T-cell (primary cell): Measurements from ENCODE around the gene MYOM3. TPM values are rescaled to one million over a fixed set of nuclear protein-coding genes. Genes with fewer than 3 reads are reported as not detected.
"Not testable (repeated sequence)": the region's sequence is repeated elsewhere in the genome, so short reads cannot be mapped to it uniquely, and the experiment has no call there.

Experiments
- ATAC-seq, 4 experiments: fragments of 200-7000 bp in 3 of 4; fragments of 150-1000 bp in 1 of 4; cut with Tn5 transposase; replicated peaks in 1 of 4; 1 replicate in 3 of 4; 2 replicates in 1 of 4; pipeline ENCODE4 v1.10.0; 2021; ENCODE audit warnings: moderate library complexity in 3 of 4, mild to moderate bottlenecking in 2 of 4, moderate number of reproducible peaks in 1 of 4
- CTCF ChIA-PET, 2 donors: fragments of 300-600 bp; sonication (Branson Sonifier 250); formaldehyde crosslinking; loops; one replicate each; lab custom pipeline; 2022; ENCODE audit warnings: antibody characterized with exemption in 2 of 2; lab: Charles Lee
- POLR2A ChIA-PET, 2 donors: fragments of 300-600 bp; sonication (Branson Sonifier 250); formaldehyde crosslinking; loops; one replicate each; lab custom pipeline; 2022; ENCODE audit warnings: antibody characterized with exemption in 2 of 2; lab: Charles Lee
- DNase-seq, 35 experiments: peaks; one replicate each; pipeline versions ENCODE4 v3.0.0 to v3.0.0-alpha.2; 2013 to 2023
- H3K27ac ChIP-seq: one replicate; pipeline ENCODE4 v1.5.1; 2013; ENCODE audit warnings: low read length
- H3K27me3 ChIP-seq, 2 experiments: replicated peaks in 1 of 2; 1 replicate in 1 of 2; 2 replicates in 1 of 2; pipeline versions ENCODE4 v1.6.1 to v1.7.0; 2013; ENCODE audit warnings: low read length in 1 of 2, mixed read lengths in 1 of 2; ENCODE audit not compliant: control insufficient read depth in 2 of 2, insufficient read depth in 2 of 2; ENCODE audit errors: extremely low read depth in 1 of 2
- H3K36me3 ChIP-seq, 2 donors: 1 replicate in 1 of 2; 2 replicates in 1 of 2; pipeline versions ENCODE4 v1.6.1 to v1.7.0; 2013; ENCODE audit warnings: low read length in 1 of 2; ENCODE audit not compliant: control insufficient read depth in 2 of 2, insufficient read depth in 1 of 2; ENCODE audit errors: extremely low read depth in 1 of 2
- H3K4me1 ChIP-seq, 2 experiments: 1 replicate in 1 of 2; 2 replicates in 1 of 2; pipeline versions ENCODE4 v1.6.1 to v1.7.0; 2013; ENCODE audit warnings: low read length in 2 of 2, mixed read lengths in 1 of 2; ENCODE audit not compliant: insufficient read depth in 2 of 2, control insufficient read depth in 1 of 2; ENCODE audit errors: extremely low read depth in 1 of 2
- H3K4me3 ChIP-seq, 2 donors: 1 replicate in 1 of 2; 2 replicates in 1 of 2; pipeline versions ENCODE4 v1.5.1 to v1.7.0; 2013; ENCODE audit warnings: mild to moderate bottlenecking in 2 of 2, low read length in 1 of 2, moderate library complexity in 1 of 2; ENCODE audit not compliant: control insufficient read depth in 1 of 2; ENCODE audit errors: extremely low read depth in 1 of 2
- H3K9me3 ChIP-seq: 2 replicates; pipeline ENCODE4 v1.7.0; 2013
- H3K27ac Mint-ChIP-seq, 2 donors: one replicate each; pipeline ENCODE4 v1.8.0; 2020 to 2021; ENCODE audit warnings: mild to moderate bottlenecking in 2 of 2, mixed read lengths in 2 of 2
- H3K27me3 Mint-ChIP-seq, 2 donors: one replicate each; pipeline ENCODE4 v1.8.0; 2021 to 2022; ENCODE audit warnings: mixed read lengths in 2 of 2
- H3K36me3 Mint-ChIP-seq: one replicate; pipeline ENCODE4 v1.8.0; 2021; ENCODE audit warnings: mixed read lengths
- H3K4me1 Mint-ChIP-seq, 3 donors: one replicate each; pipeline ENCODE4 v1.8.0; 2020 to 2022; ENCODE audit warnings: mixed read lengths in 3 of 3, mild to moderate bottlenecking in 1 of 3
- H3K4me3 Mint-ChIP-seq, 3 donors: one replicate each; pipeline ENCODE4 v1.8.0; 2020 to 2022; ENCODE audit warnings: mild to moderate bottlenecking in 3 of 3, mixed read lengths in 3 of 3, moderate library complexity in 3 of 3
- H3K9me3 Mint-ChIP-seq, 3 donors: one replicate each; pipeline ENCODE4 v1.8.0; 2020 to 2022; ENCODE audit warnings: mixed read lengths in 3 of 3
- WGBS: methylation state at CpG from one replicate; pipeline ENCODE4 v1.1.5; 2013; ENCODE audit warnings: missing lambda C conversion rate; ENCODE audit not compliant: insufficient coverage; 5-methylcytosine and 5-hydroxymethylcytosine counted together
- total RNA-seq, 35 experiments: library from RNA in 6 of 35; stranded (reverse) in 6 of 35; fragments of 120-200 nt in 1 of 35; gene quantifications; one replicate each; pipeline versions ENCODE4 v1.2.1 to v1.2.4 and lab custom pipeline; 2013 to 2026

Gene MYOM3
- total RNA-seq, 5 donors from 2014 or later (not counting 1 experiment from before 2014, with no cell fraction given), result not detected

GRCh38 chr1:24036088-24036487 is 75.8 kb downstream of the MYOM3 start:
- Mint-ChIP-seq H3K4me1 (no peaks in the 10 kb centered on the region), H3K27ac (no peak overlapping the region), H3K27me3 (peaks cover 0 to 4% of the 10 kb centered on the region in 2 donors), H3K36me3 (no peaks in the 10 kb centered on the region), H3K9me3 (no peaks in the 10 kb centered on the region), H3K4me3 (no peak overlapping the region)
- no peak overlapping the region for H3K27ac ChIP-seq
- DNase-seq (no peak), ATAC-seq (no peak)
- no peak overlapping the region for H3K4me3 ChIP-seq
- CTCF ChIA-PET, result no interaction called here
- H3K4me1 ChIP-seq, result no peaks in the 10 kb centered on the region
- no peaks in the 10 kb centered on the region for H3K9me3 ChIP-seq
- POLR2A ChIA-PET, result no interaction called here
- H3K27me3 ChIP-seq, result peaks cover 0 to 4% of the 10 kb centered on the region in 2 experiments
- 100% methylated on average over 2 of the region's 5 CpGs for WGBS
- no peaks in the 10 kb centered on the region for H3K36me3 ChIP-seq

- Histone ChIP-seq H3K9me3 (no peaks in the 10 kb centered on the region), H3K27ac (no peak overlapping the region), H3K27me3 (no peaks in the 10 kb centered on the region), H3K4me1 (no peaks in the 10 kb centered on the region), H3K4me3 (no peak overlapping the region), H3K36me3 (no peaks in the 10 kb centered on the region)
- no peaks in the 10 kb centered on the region for H3K36me3 Mint-ChIP-seq
- ATAC-seq (no peak), DNase-seq (no peak)
- peaks cover 0 to under 1% (median 0%) of the 10 kb centered on the region in 3 donors for H3K4me1 Mint-ChIP-seq
- H3K27ac Mint-ChIP-seq, result no peak overlapping the region
- 70% methylated on average over 2 of the region's 5 CpGs for WGBS
- no peaks in the 10 kb centered on the region for H3K27me3 Mint-ChIP-seq
- no peak overlapping the region for H3K4me3 Mint-ChIP-seq
- H3K9me3 Mint-ChIP-seq, result no peaks in the 10 kb centered on the region
- POLR2A ChIA-PET, result no interaction called here
- CTCF ChIA-PET, result no interaction called here
These were observed 79.0 kb downstream of the MYOM3 start for GRCh38 chr1:24032981-24033380.

- ChIA-PET CTCF (interaction anchor here in 1 of 2 donors (0.6 kb wide), 1 partner anchor 79 kb away, joined by 3 read pairs; no protein-coding TSS in a partner anchor), POLR2A (interaction anchor here in 1 of 2 donors (0.6 kb wide), 1 partner anchor 725 kb away, joined by 6 read pairs; no protein-coding TSS in a partner anchor)
- not testable (repeated sequence) for DNase-seq, H3K36me3 ChIP-seq, H3K27me3 Mint-ChIP-seq, H3K27ac Mint-ChIP-seq, H3K4me3 ChIP-seq, H3K4me3 Mint-ChIP-seq, H3K9me3 Mint-ChIP-seq, H3K4me1 ChIP-seq, H3K9me3 ChIP-seq, ATAC-seq, H3K36me3 Mint-ChIP-seq, H3K4me1 Mint-ChIP-seq, H3K27ac ChIP-seq, H3K27me3 ChIP-seq
- no CpG with 5 or more reads among the region's 7 CpGs for WGBS
These were observed 80.9 kb downstream of the MYOM3 start for GRCh38 chr1:24030976-24031516.

GRCh38 chr1:24027838-24028468 is 84.0 kb downstream of the MYOM3 start:
- Mint-ChIP-seq H3K4me3 (no peak overlapping the region), H3K36me3 (no peaks in the 10 kb centered on the region), H3K9me3 (no peaks in the 10 kb centered on the region), H3K27me3 (no peaks in the 10 kb centered on the region), H3K4me1 (peaks cover 0 to 2% (median 0%) of the 10 kb centered on the region in 3 donors), H3K27ac (no peak overlapping the region)
- Histone ChIP-seq H3K9me3 (no peaks in the 10 kb centered on the region), H3K36me3 (no peaks in the 10 kb centered on the region), H3K4me1 (no peaks in the 10 kb centered on the region), H3K27me3 (no peaks in the 10 kb centered on the region), H3K27ac (no peak overlapping the region), H3K4me3 (no peak overlapping the region)
- CTCF ChIA-PET, result interaction anchor here in 1 of 2 donors (0.6 to 1.5 kb wide), 3 partner anchors 17 to 218 kb away, joined by 3 to 6 read pairs (median 5); partner anchors contain the start of gene PNRC2
- ATAC-seq (peak in 2 of 4 experiments; percentile 26 to 50), DNase-seq (peak in 1 of 35 experiments; percentile 47)
- POLR2A ChIA-PET, result no interaction called here
- WGBS, result no CpG with 5 or more reads among the region's 4 CpGs

- Mint-ChIP-seq H3K27ac (no peak overlapping the region), H3K4me1 (no peaks in the 10 kb centered on the region), H3K27me3 (no peaks in the 10 kb centered on the region), H3K9me3 (no peaks in the 10 kb centered on the region), H3K36me3 (no peaks in the 10 kb centered on the region), H3K4me3 (no peak overlapping the region)
- no peaks in the 10 kb centered on the region for H3K4me1 ChIP-seq
- POLR2A ChIA-PET, result no interaction called here
- ATAC-seq (no peak), DNase-seq (no peak)
- 70% methylated on average over 3 of the region's 4 CpGs for WGBS
- no peaks in the 10 kb centered on the region for H3K36me3 ChIP-seq
- CTCF ChIA-PET, result no interaction called here
- H3K27ac ChIP-seq, result no peak overlapping the region
- H3K27me3 ChIP-seq, result peaks cover 0 to 9% of the 10 kb centered on the region in 2 experiments
- H3K4me3 ChIP-seq, result no peak overlapping the region
- no peaks in the 10 kb centered on the region for H3K9me3 ChIP-seq
These were observed 89.2 kb downstream of the MYOM3 start for GRCh38 chr1:24022581-24023361.

GRCh38 chr1:24021403-24022266 is 90.3 kb downstream of the MYOM3 start:
- Mint-ChIP-seq H3K27me3 (peaks cover 0 to 2% of the 10 kb centered on the region in 2 donors), H3K36me3 (no peaks in the 10 kb centered on the region), H3K4me1 (no peaks in the 10 kb centered on the region), H3K4me3 (no peak overlapping the region), H3K27ac (no peak overlapping the region), H3K9me3 (no peaks in the 10 kb centered on the region)
- Histone ChIP-seq H3K27ac (no peak overlapping the region), H3K4me1 (no peaks in the 10 kb centered on the region), H3K36me3 (no peaks in the 10 kb centered on the region), H3K9me3 (no peaks in the 10 kb centered on the region), H3K27me3 (peaks cover 0 to 9% of the 10 kb centered on the region in 2 experiments), H3K4me3 (no peak overlapping the region)
- POLR2A ChIA-PET, result no interaction called here
- no peak for ATAC-seq
- CTCF ChIA-PET, result no interaction called here
- no peak for DNase-seq
- 76% methylated on average over 5 of the region's 7 CpGs for WGBS
